Progenitor cell of endocrine pancreas (in vitro differentiated cells): ENCODE measurements around the gene SMIM28. TPM values are rescaled to one million over a fixed set of nuclear protein-coding genes. Genes with fewer than 3 reads are reported as not detected.

Experiments used
- DNase-seq: peaks from one replicate; pipeline ENCODE4 v3.0.0; 2021; ENCODE audit warnings: low spot score; ENCODE audit not compliant: unreplicated experiment
- H3K27ac Mint-ChIP-seq: 2 replicates; pipeline ENCODE4 v1.8.0; 2021; ENCODE audit warnings: mild to moderate bottlenecking, moderate library complexity, mixed read lengths
- H3K27me3 Mint-ChIP-seq: 2 replicates; pipeline ENCODE4 v1.8.0; 2021; ENCODE audit warnings: mixed read lengths
- H3K36me3 Mint-ChIP-seq: 2 replicates; pipeline ENCODE4 v1.8.0; 2022; ENCODE audit warnings: mixed read lengths; ENCODE audit not compliant: insufficient read depth
- H3K4me1 Mint-ChIP-seq: 2 replicates; pipeline ENCODE4 v1.8.0; 2021; ENCODE audit warnings: low read depth, mixed read lengths
- H3K4me3 Mint-ChIP-seq: 2 replicates; pipeline ENCODE4 v1.8.0; 2021; ENCODE audit warnings: low read depth, mild to moderate bottlenecking, moderate library complexity, mixed read lengths
- H3K9me3 Mint-ChIP-seq: 2 replicates; pipeline ENCODE4 v1.8.0; 2021; ENCODE audit warnings: low read depth, mixed read lengths
- long read RNA-seq: library from polyadenylated mRNA; unstranded; transcript quantifications from one replicate; pipeline ENCODE4 v2.0.0, GENCODE V29; 2020
- total RNA-seq: library from RNA; stranded (reverse); gene quantifications from 2 replicates; pipeline ENCODE4 v1.2.1, GENCODE V29; 2021
- TF ChIP-seq, protein P1 (sequence below): fragments of 200-600 bp; sonication (generic); IDR thresholded peaks from one replicate; pipeline ENCODE4 v1.5.0; 2021; ENCODE audit warnings: antibody characterized with exemption, mild to moderate bottlenecking; ENCODE audit not compliant: unreplicated experiment

SMIM28 gene
- not detected in 2 replicates for total RNA-seq
- long read RNA-seq: 0 reads

DNA sequence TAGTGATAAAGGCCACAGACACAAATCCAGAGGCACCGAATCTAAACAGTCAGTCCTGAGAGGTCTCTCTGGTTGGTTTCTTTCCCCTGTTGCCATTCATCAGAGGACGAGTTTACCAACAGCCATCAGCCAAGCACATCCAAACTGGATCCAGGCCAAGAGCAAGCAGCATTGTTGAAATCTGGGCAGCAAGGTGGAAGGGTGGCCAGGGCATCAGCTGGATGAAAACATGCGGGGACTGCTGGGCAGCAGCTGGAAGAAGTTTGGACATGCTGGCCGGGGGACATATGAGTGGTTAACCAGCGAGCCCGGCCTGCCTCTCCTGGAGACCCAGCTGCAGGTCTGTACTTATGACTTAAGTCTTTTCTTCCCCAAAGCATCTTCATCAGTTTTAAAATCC is at the start of gene SMIM28:
TSS of gene SMIM28 (plus strand) at position 62 of the 400 bp plus-strand sequence. CDS start at position 230, 168 bp downstream.
- Mint-ChIP-seq H3K9me3 (peaks cover 6% of the 10 kb centered on the region), H3K36me3 (no peaks in the 10 kb centered on the region), H3K27me3 (no peaks in the 10 kb centered on the region), H3K4me1 (peaks cover 32% of the 10 kb centered on the region), H3K4me3 (no peak within 1 kb of the TSS), H3K27ac (peak within 1 kb of the TSS; percentile 67)
- DNase-seq: no peak
- TF ChIP-seq, protein P1, sequence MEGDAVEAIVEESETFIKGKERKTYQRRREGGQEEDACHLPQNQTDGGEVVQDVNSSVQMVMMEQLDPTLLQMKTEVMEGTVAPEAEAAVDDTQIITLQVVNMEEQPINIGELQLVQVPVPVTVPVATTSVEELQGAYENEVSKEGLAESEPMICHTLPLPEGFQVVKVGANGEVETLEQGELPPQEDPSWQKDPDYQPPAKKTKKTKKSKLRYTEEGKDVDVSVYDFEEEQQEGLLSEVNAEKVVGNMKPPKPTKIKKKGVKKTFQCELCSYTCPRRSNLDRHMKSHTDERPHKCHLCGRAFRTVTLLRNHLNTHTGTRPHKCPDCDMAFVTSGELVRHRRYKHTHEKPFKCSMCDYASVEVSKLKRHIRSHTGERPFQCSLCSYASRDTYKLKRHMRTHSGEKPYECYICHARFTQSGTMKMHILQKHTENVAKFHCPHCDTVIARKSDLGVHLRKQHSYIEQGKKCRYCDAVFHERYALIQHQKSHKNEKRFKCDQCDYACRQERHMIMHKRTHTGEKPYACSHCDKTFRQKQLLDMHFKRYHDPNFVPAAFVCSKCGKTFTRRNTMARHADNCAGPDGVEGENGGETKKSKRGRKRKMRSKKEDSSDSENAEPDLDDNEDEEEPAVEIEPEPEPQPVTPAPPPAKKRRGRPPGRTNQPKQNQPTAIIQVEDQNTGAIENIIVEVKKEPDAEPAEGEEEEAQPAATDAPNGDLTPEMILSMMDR: no peak

DNA sequence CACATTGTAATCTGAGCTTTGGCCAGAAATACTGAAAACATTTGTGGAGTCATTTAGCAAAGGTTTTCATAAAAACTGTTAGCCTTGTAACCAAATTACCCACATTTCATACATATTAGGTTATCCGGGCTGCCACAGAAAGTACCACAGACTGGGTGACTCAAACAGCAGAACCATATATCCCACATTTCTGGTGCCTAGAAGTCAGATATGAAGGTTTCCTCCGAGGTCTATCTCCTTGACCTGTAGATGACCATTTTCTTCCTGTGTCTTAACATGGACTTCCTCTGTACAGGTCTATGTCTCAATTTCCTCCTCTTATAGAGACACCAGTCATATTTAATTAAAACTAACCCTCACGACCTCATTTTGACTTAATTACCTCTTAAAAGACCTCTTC is 49.5 kb upstream of the SMIM28 start:
- Mint-ChIP-seq H3K27me3 (no peaks in the 10 kb centered on the region), H3K4me3 (no peak overlapping the region), H3K9me3 (peaks cover 4% of the 10 kb centered on the region), H3K36me3 (peaks cover 33% of the 10 kb centered on the region), H3K4me1 (peaks cover 3% of the 10 kb centered on the region), H3K27ac (no peak overlapping the region)
- TF ChIP-seq, protein P1: no peak
- DNase-seq: no peak

DNA sequence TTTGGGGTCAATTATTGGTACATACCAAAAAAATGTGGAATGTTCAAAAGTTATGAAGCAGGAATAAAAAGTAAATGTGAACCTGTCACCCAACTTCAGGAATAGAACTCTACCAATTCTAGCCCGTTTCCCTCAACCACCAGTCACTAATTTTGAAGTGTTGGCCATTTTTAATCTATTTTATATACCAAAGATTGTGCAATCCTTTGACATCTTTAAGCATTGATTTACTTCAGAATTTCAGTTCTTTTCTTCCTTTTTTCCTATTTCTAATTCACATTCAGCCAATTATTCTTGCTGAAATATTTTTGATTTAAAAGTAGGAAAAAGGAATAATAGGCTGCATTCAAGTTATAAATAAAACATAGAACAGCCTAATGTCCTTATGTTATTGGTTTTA is 46.9 kb upstream of the SMIM28 start:
- peaks cover 4% of the 10 kb centered on the region for H3K9me3 Mint-ChIP-seq
- H3K4me1 Mint-ChIP-seq: peaks cover 3% of the 10 kb centered on the region
- TF ChIP-seq, protein P1: no peak
- H3K27me3 Mint-ChIP-seq: no peaks in the 10 kb centered on the region
- no peak for DNase-seq
- H3K4me3 Mint-ChIP-seq: no peak overlapping the region
- H3K27ac Mint-ChIP-seq: no peak overlapping the region
- peaks cover 33% of the 10 kb centered on the region for H3K36me3 Mint-ChIP-seq

DNA sequence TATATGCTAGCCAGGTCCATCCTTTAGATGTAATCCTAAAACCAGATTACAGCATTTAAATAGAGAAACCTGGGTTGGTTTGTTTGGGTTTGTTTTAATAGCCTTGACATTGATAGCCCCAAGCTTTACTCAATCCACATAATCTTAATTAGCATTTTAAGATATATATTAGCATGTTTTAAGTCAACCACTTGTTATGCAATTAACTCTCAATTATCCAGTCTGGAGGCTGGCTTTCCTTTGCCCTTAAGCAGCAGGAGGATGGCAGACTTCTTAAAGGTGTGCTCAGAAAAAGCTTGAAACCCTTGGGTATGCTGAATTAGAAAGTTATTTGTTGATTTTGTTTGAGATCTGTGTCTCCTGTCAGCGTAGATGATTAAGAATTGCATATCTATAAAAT is 46.3 kb upstream of the SMIM28 start:
- TF ChIP-seq, protein P1: no peak
- peaks cover 34% of the 10 kb centered on the region for H3K36me3 Mint-ChIP-seq
- H3K4me3 Mint-ChIP-seq: no peak overlapping the region
- DNase-seq: no peak
- H3K27ac Mint-ChIP-seq: no peak overlapping the region
- H3K9me3 Mint-ChIP-seq: peaks cover 1% of the 10 kb centered on the region
- H3K27me3 Mint-ChIP-seq: no peaks in the 10 kb centered on the region
- peaks cover 3% of the 10 kb centered on the region for H3K4me1 Mint-ChIP-seq

DNA sequence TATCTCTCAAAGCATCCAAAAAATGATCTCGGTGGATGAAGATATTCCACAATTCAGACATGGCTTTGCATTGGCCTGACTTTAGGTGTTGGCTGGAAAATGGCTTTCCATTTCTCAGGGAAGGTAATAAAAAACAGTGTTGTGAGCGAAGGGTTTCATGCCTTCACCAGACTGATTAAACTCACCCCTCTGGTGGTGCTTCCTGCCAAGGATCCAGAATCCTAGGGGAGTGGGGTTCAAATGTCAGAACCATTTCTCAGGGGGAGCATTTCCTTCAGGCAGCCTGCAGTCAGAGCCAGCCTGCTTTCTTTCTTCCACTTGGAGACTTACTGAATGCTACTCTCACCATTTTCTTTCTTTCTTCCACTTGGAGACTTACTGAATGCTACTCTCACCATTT is 45.7 kb upstream of the SMIM28 start:
- Mint-ChIP-seq H3K36me3 (peaks cover 31% of the 10 kb centered on the region), H3K27me3 (no peaks in the 10 kb centered on the region), H3K27ac (no peak overlapping the region), H3K4me3 (no peak overlapping the region), H3K4me1 (peaks cover 6% of the 10 kb centered on the region), H3K9me3 (no peaks in the 10 kb centered on the region)
- TF ChIP-seq, protein P1: no peak
- DNase-seq: no peak
